BJ (cell line): ENCODE measurements around the gene GEMIN7. TPM values are rescaled to one million over a fixed set of nuclear protein-coding genes. Genes with fewer than 3 reads are reported as not detected.
A peak's percentile ranks its signal among the peaks of the same experiment; 100 is the strongest.

ENCODE experiments used
- CTCF ChIA-PET: fragments of 350-600 bp; formaldehyde crosslinking; extraction: SDS; loops from one replicate; lab custom pipeline; 2021; ENCODE audit warnings: antibody characterized with exemption, inconsistent platforms; lab: Yijun Ruan, JAX
- POLR2A ChIA-PET: fragments of 300-600 bp; sonication (Branson Sonifier 250); formaldehyde crosslinking; extraction: SDS; loops from one replicate; lab custom pipeline; 2021; ENCODE audit warnings: antibody characterized with exemption; lab: Charles Lee
- DNase-seq: peaks from one replicate; pipeline ENCODE4 v3.0.0-alpha.2; 2011; ENCODE audit warnings: low read depth
- H3K27me3 ChIP-seq: 2 replicates; pipeline ENCODE4 v1.6.0; 2011; ENCODE audit warnings: low read length; ENCODE audit not compliant: control insufficient read depth, insufficient read depth
- H3K36me3 ChIP-seq: 2 replicates; pipeline ENCODE4 v1.5.1; 2011; ENCODE audit warnings: low read length; ENCODE audit not compliant: control insufficient read depth, insufficient read depth
- H3K4me3 ChIP-seq: 2 replicates; pipeline ENCODE4 v1.5.1; 2011; ENCODE audit warnings: low read depth, mild to moderate bottlenecking, control low read depth, low read length
- polyA plus RNA-seq: library from polyadenylated mRNA; depleted of rRNA; stranded (reverse); fragments of >200 nt; gene quantifications from 2 replicates; pipeline ENCODE4 v1.2.3, GENCODE V29; 2011
- TF ChIP-seq, protein P1 (sequence below): IDR thresholded peaks from 2 replicates; pipeline ENCODE4 v1.5.1; 2011; ENCODE audit warnings: low read depth, mild to moderate bottlenecking, control low read depth, inconsistent platforms, low read length, moderate library complexity; ENCODE audit not compliant: insufficient read depth

GEMIN7 gene
- polyA plus RNA-seq, 1 experiment, result 25.0 TPM

DNA sequence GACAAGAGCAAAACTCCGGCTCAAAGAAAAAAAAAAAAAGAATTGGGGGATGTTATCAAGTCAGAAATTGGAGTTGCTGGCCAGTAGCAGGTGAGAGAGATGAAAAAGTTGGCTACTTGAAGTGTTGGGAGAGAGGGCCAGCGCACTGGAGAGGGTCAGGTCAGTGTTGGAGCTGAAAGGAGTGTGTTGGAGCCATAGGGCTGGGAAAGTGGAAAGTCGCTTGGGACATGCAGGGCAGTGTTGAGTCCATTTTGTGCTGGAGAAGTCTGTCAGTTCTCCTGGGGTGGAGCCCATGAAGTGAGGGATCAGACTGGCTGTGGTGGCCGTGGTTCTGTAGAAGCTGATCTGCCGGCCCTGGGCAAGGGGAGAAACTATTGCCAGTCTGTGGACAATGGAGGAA lies 15.6 kb downstream of the GEMIN7 start:
- POLR2A ChIA-PET, result no interaction called here
- CTCF ChIA-PET, result no interaction called here
- no peak for DNase-seq
- no peak overlapping the region for H3K4me3 ChIP-seq
- no peaks in the 10 kb centered on the region for H3K27me3 ChIP-seq
- peaks cover 3% of the 10 kb centered on the region for H3K36me3 ChIP-seq
- TF ChIP-seq, protein P1, sequence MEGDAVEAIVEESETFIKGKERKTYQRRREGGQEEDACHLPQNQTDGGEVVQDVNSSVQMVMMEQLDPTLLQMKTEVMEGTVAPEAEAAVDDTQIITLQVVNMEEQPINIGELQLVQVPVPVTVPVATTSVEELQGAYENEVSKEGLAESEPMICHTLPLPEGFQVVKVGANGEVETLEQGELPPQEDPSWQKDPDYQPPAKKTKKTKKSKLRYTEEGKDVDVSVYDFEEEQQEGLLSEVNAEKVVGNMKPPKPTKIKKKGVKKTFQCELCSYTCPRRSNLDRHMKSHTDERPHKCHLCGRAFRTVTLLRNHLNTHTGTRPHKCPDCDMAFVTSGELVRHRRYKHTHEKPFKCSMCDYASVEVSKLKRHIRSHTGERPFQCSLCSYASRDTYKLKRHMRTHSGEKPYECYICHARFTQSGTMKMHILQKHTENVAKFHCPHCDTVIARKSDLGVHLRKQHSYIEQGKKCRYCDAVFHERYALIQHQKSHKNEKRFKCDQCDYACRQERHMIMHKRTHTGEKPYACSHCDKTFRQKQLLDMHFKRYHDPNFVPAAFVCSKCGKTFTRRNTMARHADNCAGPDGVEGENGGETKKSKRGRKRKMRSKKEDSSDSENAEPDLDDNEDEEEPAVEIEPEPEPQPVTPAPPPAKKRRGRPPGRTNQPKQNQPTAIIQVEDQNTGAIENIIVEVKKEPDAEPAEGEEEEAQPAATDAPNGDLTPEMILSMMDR, result no peak

DNA sequence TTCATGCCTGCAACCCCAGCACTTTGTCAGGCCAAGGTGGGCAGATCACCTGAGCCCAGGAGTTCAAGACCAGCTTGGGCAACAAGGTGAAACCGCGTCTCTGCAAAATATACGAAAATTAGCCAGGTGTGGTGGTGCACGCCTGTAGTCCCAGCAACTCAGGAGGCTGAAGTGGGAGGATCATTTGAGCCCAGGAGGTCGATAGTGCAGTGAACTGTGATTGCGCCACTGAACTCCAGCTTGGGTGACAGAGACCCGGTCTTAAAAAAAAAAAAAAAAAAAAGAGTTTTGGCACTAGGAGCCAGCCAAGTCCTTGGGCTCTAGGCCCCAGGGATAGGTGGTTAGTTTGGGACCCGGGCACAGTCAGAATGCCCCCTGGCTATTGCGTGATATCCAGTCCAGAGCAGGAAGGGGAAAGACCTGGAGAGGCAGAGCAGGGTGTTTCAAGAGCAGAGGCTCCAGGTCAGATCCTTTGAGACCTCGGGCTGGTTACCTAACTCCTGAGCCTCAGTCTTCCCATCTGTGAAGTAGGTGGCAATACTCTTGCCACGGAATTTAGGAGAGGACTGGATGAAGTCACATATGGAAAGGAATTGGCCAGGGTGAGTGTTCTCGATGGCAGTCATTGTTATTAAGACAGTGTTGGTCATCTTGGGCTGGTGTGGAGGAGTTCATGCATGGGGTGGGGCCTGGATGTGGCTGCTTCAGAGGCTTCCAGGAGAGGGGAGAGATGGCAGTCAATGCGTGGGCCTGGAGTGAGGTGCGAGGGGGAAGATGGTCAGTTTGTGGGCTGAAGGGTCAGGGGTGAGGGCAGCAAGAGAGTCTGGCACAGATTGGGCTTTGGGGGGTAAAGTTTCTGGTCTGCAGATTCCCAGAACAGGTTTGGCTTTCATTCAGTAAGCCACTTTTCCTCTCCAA lies 16.7 kb downstream of the GEMIN7 start:
- ChIA-PET CTCF (no interaction called here), POLR2A (no interaction called here)

DNA sequence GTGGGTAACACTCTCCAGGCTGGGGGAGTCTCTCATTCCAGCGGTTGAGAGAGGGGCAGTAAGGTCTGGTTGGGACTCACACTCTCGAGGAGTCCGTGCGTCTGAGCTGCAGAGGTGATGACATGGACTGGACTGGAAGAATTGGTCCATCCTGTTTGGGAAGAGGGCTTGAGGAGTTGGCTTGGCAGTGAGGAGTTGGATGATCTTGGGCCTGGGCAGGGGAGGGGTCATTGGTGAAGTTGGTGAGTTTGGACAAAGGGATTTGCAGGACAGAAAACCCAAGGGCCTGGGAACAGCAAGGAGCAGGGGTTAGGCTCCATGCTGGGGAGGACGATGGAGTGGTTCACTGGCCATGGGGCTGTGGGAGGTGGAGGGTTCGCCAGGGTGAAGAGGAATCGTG lies 17.6 kb downstream of the GEMIN7 start:
- CTCF ChIA-PET, result no interaction called here

More for the DNA sequence above, 16.7 kb downstream of the GEMIN7 start:
- Histone ChIP-seq H3K27me3 (no peaks in the 10 kb centered on the region), H3K36me3 (no peaks in the 10 kb centered on the region), H3K4me3 (no peak overlapping the region)
- TF ChIP-seq, protein P1, result no peak
- DNase-seq, result no peak

DNA sequence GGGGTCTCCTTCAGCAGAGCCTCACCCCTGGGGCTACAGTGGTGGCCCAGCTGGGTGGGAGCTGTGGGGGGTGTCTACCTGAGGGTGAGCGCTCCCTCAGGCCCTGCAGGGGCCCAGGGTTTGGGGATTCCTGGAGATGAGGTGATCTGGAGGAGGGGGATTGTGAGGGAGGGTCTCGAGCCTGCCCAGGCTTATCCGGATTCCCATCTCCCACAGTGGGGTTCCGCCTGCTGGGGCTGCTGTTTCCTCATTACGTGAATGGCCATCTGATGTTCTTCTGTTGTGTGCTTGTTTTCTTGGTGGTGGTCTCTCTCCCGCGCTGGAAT lies 18.4 kb downstream of the GEMIN7 start:
- H3K27me3 ChIP-seq, result no peaks in the 10 kb centered on the region
- DNase-seq, result no peak
- H3K4me3 ChIP-seq, result no peak overlapping the region
- CTCF ChIA-PET, result interaction anchor here (0.7 to 2.4 kb wide), 4 partner anchors 9 to 82 kb away, joined by 3 to 8 read pairs (median 4); no protein-coding TSS in a partner anchor
- no peaks in the 10 kb centered on the region for H3K36me3 ChIP-seq
- TF ChIP-seq, protein P1, result no peak
- POLR2A ChIA-PET, result no interaction called here

More for the DNA sequence above, 17.6 kb downstream of the GEMIN7 start:
- no peaks in the 10 kb centered on the region for H3K36me3 ChIP-seq
- no peak for DNase-seq
- no peaks in the 10 kb centered on the region for H3K27me3 ChIP-seq
- POLR2A ChIA-PET, result no interaction called here
- TF ChIP-seq, protein P1, result no peak
- H3K4me3 ChIP-seq, result no peak overlapping the region

DNA sequence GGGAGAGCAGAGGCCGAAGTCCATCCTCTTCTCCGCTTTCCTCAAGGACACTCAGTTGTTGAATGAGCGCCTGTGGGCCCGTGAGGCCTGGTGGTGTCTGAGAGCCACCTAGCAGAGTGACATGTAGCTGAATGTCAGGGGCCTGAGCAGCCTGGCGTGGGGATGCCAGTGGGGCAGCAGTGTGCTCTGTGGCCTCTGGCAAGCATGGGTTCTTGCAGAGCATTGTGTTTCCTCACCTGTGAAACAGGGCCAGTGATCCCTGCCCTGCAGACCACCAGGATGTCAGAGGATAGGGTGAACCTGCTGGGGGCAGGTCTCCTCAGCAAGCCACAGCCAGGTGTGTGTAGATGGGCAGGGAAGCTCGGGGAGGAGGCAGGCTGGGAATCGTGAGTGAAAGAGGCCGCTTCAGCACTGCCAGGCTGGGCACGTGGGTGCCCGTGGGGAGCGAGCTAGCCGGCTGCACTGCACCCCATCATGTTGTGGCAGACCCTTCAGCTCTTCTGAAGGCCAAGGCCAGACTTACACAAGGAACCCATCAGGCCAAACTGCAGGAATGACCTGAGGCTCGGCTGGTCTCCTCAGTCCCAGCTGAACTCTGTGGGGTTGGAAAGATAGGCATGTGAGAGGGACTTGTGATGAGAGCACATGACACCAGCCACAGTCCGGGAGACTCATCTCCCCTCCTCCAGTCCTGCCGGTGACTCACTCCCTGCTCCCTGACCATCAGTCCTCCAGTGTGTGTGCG lies 18.9 kb downstream of the GEMIN7 start:
- Histone ChIP-seq H3K36me3 (no peaks in the 10 kb centered on the region), H3K4me3 (no peak overlapping the region), H3K27me3 (no peaks in the 10 kb centered on the region)
- ChIA-PET CTCF (interaction anchor here (0.7 to 2.4 kb wide), 5 partner anchors 10 to 81 kb away, joined by 3 to 8 read pairs (median 4); no protein-coding TSS in a partner anchor), POLR2A (no interaction called here)
- TF ChIP-seq, protein P1, result no peak
- DNase-seq, result peak; percentile 78
